HFF-Myc (cell line): ENCODE data around the gene MCOLN2.

Source experiments
- DNase-seq: peaks from one replicate; pipeline ENCODE4 v3.0.0-alpha.2; 2011; ENCODE audit warnings: low read depth; ENCODE audit errors: extremely low read depth
- H3K4me3 ChIP-seq: replicated peaks from 2 replicates; pipeline ENCODE4 v1.5.1; 2011; ENCODE audit warnings: low read depth, mild to moderate bottlenecking, control low read depth, low read length
- CTCF ChIP-seq: IDR thresholded peaks from 2 replicates; pipeline ENCODE4 v1.5.1; 2012; ENCODE audit warnings: mild to moderate bottlenecking, low read depth, low read length, control low read depth; ENCODE audit errors: missing control alignments

The MCOLN2 gene

GRCh38 chr1:84923317-84923716 is 73.6 kb downstream of the MCOLN2 start:
- TF ChIP-seq CTCF, result no peak
- no peak overlapping the region for H3K4me3 ChIP-seq
- no peak for DNase-seq

GRCh38 chr1:84920159-84920558 is 76.8 kb downstream of the MCOLN2 start:
- H3K4me3 ChIP-seq, result no peak overlapping the region
- TF ChIP-seq CTCF, result no peak
- no peak for DNase-seq

- no peak overlapping the region for H3K4me3 ChIP-seq
- no peak for DNase-seq
- TF ChIP-seq CTCF, result no peak
Observed at GRCh38 chr1:84919461-84919970, 77.4 kb downstream of the MCOLN2 start.

GRCh38 chr1:84918726-84919336 is 78.1 kb downstream of the MCOLN2 start:
- H3K4me3 ChIP-seq, result no peak overlapping the region
- no peak for DNase-seq
- no peak for TF ChIP-seq CTCF

GRCh38 chr1:84916897-84917296 is 80.0 kb downstream of the MCOLN2 start:
- no peak for TF ChIP-seq CTCF
- DNase-seq, result no peak
- no peak overlapping the region for H3K4me3 ChIP-seq

- DNase-seq, result no peak
- TF ChIP-seq CTCF, result no peak
- no peak overlapping the region for H3K4me3 ChIP-seq
Observed at GRCh38 chr1:84913555-84913892, 83.4 kb downstream of the MCOLN2 start.
